HG03469 (cell line): ENCODE measurements around the gene PTPN4.

ENCODE experiments used
- ATAC-seq: cut with Tn5 transposase; IDR thresholded peaks from one replicate; pipeline ENCODE4 v1.9.1; 2021; ENCODE audit warnings: mild to moderate bottlenecking, moderate library complexity, moderate number of reproducible peaks; ENCODE audit not compliant: unreplicated experiment

The PTPN4 gene

GRCh38 chr2:119732601-119733164, 27.0 kb upstream of the PTPN4 start:
- ATAC-seq: no peak

GRCh38 chr2:119734047-119734446, 25.7 kb upstream of the PTPN4 start:
- ATAC-seq: no peak

- no peak for ATAC-seq
Observed at GRCh38 chr2:119735565-119735964, 24.2 kb upstream of the PTPN4 start.

GRCh38 chr2:119736021-119736420, 23.7 kb upstream of the PTPN4 start:
- no peak for ATAC-seq

- no peak for ATAC-seq
Observed at GRCh38 chr2:119739580-119740255, 20.0 kb upstream of the PTPN4 start.

GRCh38 chr2:119741001-119741400, 18.7 kb upstream of the PTPN4 start:
- no peak for ATAC-seq

GRCh38 chr2:119741868-119742267, 17.9 kb upstream of the PTPN4 start:
- no peak for ATAC-seq

GRCh38 chr2:119744335-119744939, 15.3 kb upstream of the PTPN4 start:
- no peak for ATAC-seq

GRCh38 chr2:119745566-119745965, 14.2 kb upstream of the PTPN4 start:
- ATAC-seq: no peak

GRCh38 chr2:119746836-119747686, 12.7 kb upstream of the PTPN4 start:
- ATAC-seq: no peak

- no peak for ATAC-seq
Observed at GRCh38 chr2:119748135-119748534, 11.6 kb upstream of the PTPN4 start.

GRCh38 chr2:119749477-119750012, 10.2 kb upstream of the PTPN4 start:
- no peak for ATAC-seq

GRCh38 chr2:119751706-119752105, 8.0 kb upstream of the PTPN4 start:
- ATAC-seq: no peak

GRCh38 chr2:119753041-119753929, 6.4 kb upstream of the PTPN4 start:
- ATAC-seq: no peak

GRCh38 chr2:119753930-119754321, 5.8 kb upstream of the PTPN4 start:
- ATAC-seq: no peak

GRCh38 chr2:119755906-119756305, 3.8 kb upstream of the PTPN4 start:
- ATAC-seq: no peak

- ATAC-seq: no peak
Observed at GRCh38 chr2:119756837-119757236, 2.9 kb upstream of the PTPN4 start.

- no peak for ATAC-seq
Observed at GRCh38 chr2:119758881-119759450, 756 bp upstream of the PTPN4 start.

- ATAC-seq: no peak
Observed at GRCh38 chr2:119760237-119760955, 674 bp downstream of the PTPN4 start.
